Duodenal mucosa (tissue), 2 donors: Measurements from ENCODE around the gene PLD6.
"Not testable (repeated sequence)": the region's sequence is repeated elsewhere in the genome, so short reads cannot be mapped to it uniquely, and the experiment has no call there.

Source experiments
- H3K27ac ChIP-seq: one replicate; pipeline ENCODE4 v1.7.0; 2013; ENCODE audit warnings: low read depth, low read length
- H3K27me3 ChIP-seq, 2 donors: one replicate each; pipeline ENCODE4 v1.7.0; 2013; ENCODE audit warnings: low read length in 2 of 2, control low read depth in 1 of 2; ENCODE audit not compliant: insufficient read depth in 2 of 2, control insufficient read depth in 1 of 2
- H3K36me3 ChIP-seq, 2 donors: one replicate each; pipeline ENCODE4 v1.7.0; 2013; ENCODE audit warnings: low read length in 2 of 2, control low read depth in 1 of 2; ENCODE audit not compliant: insufficient read depth in 2 of 2, control insufficient read depth in 1 of 2
- H3K4me1 ChIP-seq, 2 donors: one replicate each; pipeline ENCODE4 v1.7.0; 2013; ENCODE audit warnings: low read length in 2 of 2, control low read depth in 1 of 2; ENCODE audit not compliant: insufficient read depth in 2 of 2, control insufficient read depth in 1 of 2
- H3K4me3 ChIP-seq, 2 donors: one replicate each; pipeline ENCODE4 v1.7.0; 2013; ENCODE audit warnings: low read length in 2 of 2, low read depth in 1 of 2
- H3K9ac ChIP-seq, 2 donors: one replicate each; pipeline ENCODE4 v1.7.0; 2013; ENCODE audit warnings: low read length in 2 of 2, low read depth in 1 of 2
- H3K9me3 ChIP-seq, 2 donors: one replicate each; pipeline ENCODE4 v1.7.0; 2013; ENCODE audit warnings: low read length in 2 of 2, control low read depth in 1 of 2; ENCODE audit not compliant: control insufficient read depth in 1 of 2

PLD6 gene, protein sequence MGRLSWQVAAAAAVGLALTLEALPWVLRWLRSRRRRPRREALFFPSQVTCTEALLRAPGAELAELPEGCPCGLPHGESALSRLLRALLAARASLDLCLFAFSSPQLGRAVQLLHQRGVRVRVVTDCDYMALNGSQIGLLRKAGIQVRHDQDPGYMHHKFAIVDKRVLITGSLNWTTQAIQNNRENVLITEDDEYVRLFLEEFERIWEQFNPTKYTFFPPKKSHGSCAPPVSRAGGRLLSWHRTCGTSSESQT

GRCh38 chr17:17206124-17206912, at the start of gene PLD6:
Gene PLD6 (minus strand): TSS chr17:17206333. CDS start chr17:17206286, 47 bp downstream.
- H3K9ac ChIP-seq: peak within 1 kb of the TSS; percentile 63 to 65

DNA sequence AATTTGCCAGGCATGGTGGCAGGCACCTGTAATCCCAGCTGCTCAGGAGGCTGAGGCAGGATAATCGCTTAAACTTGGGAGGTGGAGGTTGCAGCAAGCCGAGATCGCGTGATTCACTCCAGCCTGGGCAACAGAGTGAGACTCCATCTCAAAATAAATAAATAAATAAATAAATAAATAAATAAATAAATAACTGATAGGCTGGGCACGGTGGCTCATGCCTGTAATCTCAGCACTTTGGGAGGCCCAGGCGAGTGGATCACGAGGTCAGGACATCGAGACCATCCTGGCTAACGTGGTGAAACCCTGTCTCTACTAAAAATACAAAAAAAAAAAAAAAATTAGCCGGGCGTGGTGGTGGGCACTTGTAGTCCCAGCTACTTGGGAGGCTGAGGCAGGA, 49.6 kb upstream of the PLD6 start:
- not testable (repeated sequence) for H3K9me3 ChIP-seq, H3K27me3 ChIP-seq, H3K27ac ChIP-seq, H3K4me1 ChIP-seq, H3K4me3 ChIP-seq, H3K9ac ChIP-seq
- H3K36me3 ChIP-seq: peaks cover 28 to 79% of the 10 kb centered on the region in 2 donors

More at GRCh38 chr17:17206124-17206912, at the start of gene PLD6:
- Histone ChIP-seq H3K9me3 (no peaks in the 10 kb centered on the region), H3K36me3 (peaks cover under 1 to 3% of the 10 kb centered on the region in 2 donors), H3K27me3 (no peaks in the 10 kb centered on the region), H3K4me3 (peak within 1 kb of the TSS; percentile 69 to 72), H3K27ac (peak within 1 kb of the TSS; percentile 62), H3K4me1 (peaks cover 20 to 32% of the 10 kb centered on the region in 2 donors)

DNA sequence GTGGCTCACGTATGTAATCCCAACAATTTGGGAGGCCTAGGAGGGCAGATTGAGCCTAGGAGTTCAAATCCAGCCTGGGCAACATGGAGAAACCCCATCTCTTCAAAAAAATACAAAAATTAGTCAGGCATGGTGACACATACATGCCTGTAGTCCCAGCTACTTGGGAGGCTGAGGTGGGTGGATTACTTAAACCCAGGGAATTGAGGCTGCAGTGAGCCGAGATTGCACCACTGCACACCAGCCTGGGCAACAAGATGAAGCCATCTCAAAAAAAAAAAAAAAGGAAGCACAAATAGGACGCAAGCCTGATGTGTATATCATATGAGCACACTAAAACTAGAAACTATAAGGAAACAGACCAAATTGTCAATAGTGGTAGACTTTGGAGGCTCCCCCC, 47.9 kb upstream of the PLD6 start:
- no peak overlapping the region for H3K9ac ChIP-seq
- no peak overlapping the region for H3K4me3 ChIP-seq
- H3K27me3 ChIP-seq: no peaks in the 10 kb centered on the region
- H3K9me3 ChIP-seq: no peaks in the 10 kb centered on the region
- H3K36me3 ChIP-seq: peaks cover 15 to 79% of the 10 kb centered on the region in 2 donors
- no peaks in the 10 kb centered on the region for H3K4me1 ChIP-seq
- H3K27ac ChIP-seq: no peak overlapping the region

DNA sequence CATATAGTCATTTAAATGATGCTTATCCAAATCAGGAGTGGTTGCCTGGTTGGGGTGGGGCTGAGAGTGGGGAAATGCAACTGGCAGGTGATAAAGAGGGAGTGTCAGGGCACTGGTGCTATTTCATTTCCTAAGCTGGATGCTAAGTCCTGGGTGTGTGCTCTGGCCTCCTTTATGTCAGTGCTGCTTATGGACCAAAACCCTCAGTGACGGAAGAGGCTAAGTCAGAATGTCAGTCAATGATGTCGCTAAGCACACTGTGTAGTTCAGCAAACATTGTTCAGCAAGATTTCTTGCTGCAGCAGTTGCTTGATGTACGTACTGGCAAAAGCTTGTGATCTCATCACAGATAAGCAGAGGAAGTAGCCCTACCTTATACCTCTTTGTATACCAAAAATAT, 47.3 kb upstream of the PLD6 start:
- Histone ChIP-seq H3K27ac (no peak overlapping the region), H3K9me3 (no peaks in the 10 kb centered on the region), H3K4me3 (no peak overlapping the region), H3K9ac (no peak overlapping the region), H3K36me3 (peaks cover 11 to 78% of the 10 kb centered on the region in 2 donors), H3K4me1 (no peaks in the 10 kb centered on the region), H3K27me3 (no peaks in the 10 kb centered on the region)

DNA sequence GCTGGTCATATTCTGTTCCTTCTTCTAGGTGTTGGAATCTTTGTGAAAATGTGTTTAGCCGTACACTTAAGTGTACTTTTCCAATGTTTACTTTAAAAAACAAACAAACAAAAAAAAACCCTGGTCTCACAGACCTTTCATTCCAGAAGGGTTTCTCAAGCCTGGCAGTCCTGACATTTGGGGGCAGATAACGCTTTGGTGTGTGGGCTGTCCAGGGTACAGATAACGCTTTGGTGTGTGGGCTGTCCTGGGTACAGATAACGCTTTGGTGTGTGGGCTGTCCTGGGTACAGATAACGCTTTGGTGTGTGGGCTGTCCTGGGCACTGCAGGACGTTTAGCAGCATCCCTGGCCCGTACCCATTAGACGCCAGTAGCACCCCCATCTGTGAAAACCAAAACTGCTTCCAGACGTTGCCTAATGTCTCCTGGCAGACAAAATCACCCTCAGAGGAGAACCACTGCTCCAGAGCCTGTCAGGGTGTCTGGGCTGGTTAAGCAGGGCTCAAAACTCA, 46.1 kb upstream of the PLD6 start:
- Histone ChIP-seq H3K4me3 (no peak overlapping the region), H3K27ac (no peak overlapping the region), H3K9me3 (no peaks in the 10 kb centered on the region), H3K27me3 (no peaks in the 10 kb centered on the region), H3K4me1 (no peaks in the 10 kb centered on the region), H3K9ac (no peak overlapping the region), H3K36me3 (peaks cover 8 to 81% of the 10 kb centered on the region in 2 donors)

DNA sequence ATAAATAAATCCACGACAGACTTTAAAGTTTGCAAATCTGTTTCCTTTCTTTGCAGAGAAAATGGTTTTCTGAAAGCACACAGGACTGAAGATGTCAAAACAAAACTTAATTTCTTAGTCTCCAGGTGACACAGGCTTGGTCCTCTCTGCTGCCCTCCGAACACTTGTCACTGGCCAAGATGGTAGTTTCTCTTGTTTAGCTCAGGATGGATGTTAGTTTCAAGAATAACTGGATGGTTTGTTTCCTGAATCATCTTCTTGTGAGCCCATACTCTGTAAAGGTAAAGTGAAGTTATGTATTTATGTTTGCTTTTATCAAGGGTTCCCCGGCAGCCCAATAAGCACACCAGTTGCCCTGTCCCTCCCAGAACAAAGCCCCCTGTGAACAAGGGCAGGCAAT, 40.7 kb upstream of the PLD6 start:
- H3K9me3 ChIP-seq: no peaks in the 10 kb centered on the region
- H3K27ac ChIP-seq: no peak overlapping the region
- no peak overlapping the region for H3K9ac ChIP-seq
- peaks cover 9 to 47% of the 10 kb centered on the region in 2 donors for H3K36me3 ChIP-seq
- no peaks in the 10 kb centered on the region for H3K27me3 ChIP-seq
- no peak overlapping the region for H3K4me3 ChIP-seq
- H3K4me1 ChIP-seq: no peaks in the 10 kb centered on the region

GRCh38 chr17:17243163-17243562, 37.0 kb upstream of the PLD6 start:
- Histone ChIP-seq H3K9ac (no peak overlapping the region), H3K27me3 (no peaks in the 10 kb centered on the region), H3K4me3 (no peak overlapping the region), H3K4me1 (no peaks in the 10 kb centered on the region), H3K27ac (no peak overlapping the region), H3K36me3 (peaks cover 9 to 19% of the 10 kb centered on the region in 2 donors), H3K9me3 (no peaks in the 10 kb centered on the region)

- Histone ChIP-seq H3K27me3 (no peaks in the 10 kb centered on the region), H3K27ac (no peak overlapping the region), H3K9me3 (no peaks in the 10 kb centered on the region), H3K4me3 (no peak overlapping the region), H3K36me3 (peaks cover 6 to 10% of the 10 kb centered on the region in 2 donors), H3K4me1 (no peaks in the 10 kb centered on the region), H3K9ac (no peak overlapping the region)
Observed at GRCh38 chr17:17242246-17242645, 36.1 kb upstream of the PLD6 start.

DNA sequence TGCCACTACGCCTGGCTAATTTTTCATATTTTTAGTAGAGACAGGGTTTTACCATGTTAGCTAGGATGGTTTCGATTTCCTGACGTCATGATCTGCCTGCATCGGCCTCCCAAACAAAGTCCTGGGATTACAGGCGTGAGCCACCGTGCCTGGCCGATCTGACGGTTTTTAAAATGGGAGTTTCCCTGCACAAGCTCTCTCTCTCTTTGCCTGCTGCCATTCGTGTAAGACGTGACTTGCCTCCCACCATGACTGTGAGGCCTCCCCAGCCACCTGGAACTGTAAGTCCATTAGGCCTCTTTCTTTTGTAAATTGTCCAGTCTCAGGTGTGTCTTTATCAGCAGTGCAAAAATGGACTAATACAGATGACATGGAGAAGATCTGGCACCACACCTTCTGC, 35.5 kb upstream of the PLD6 start:
- Histone ChIP-seq H3K27ac (no peak overlapping the region), H3K4me3 (no peak overlapping the region), H3K9ac (no peak overlapping the region)

GRCh38 chr17:17239832-17240231, 33.7 kb upstream of the PLD6 start:
- Histone ChIP-seq H3K36me3 (no peaks in the 10 kb centered on the region), H3K4me3 (no peak overlapping the region), H3K9me3 (no peaks in the 10 kb centered on the region), H3K4me1 (peaks cover 11 to 12% of the 10 kb centered on the region in 2 donors), H3K27me3 (no peaks in the 10 kb centered on the region), H3K27ac (no peak overlapping the region), H3K9ac (no peak overlapping the region)

More for the DNA sequence above, 35.5 kb upstream of the PLD6 start:
- no peaks in the 10 kb centered on the region for H3K9me3 ChIP-seq
- H3K4me1 ChIP-seq: no peaks in the 10 kb centered on the region
- H3K27me3 ChIP-seq: no peaks in the 10 kb centered on the region
- peaks cover 4 to 5% of the 10 kb centered on the region in 2 donors for H3K36me3 ChIP-seq
